HepG2 (cell line): ENCODE results near the gene PHF2. TPM values are rescaled to one million over a fixed set of nuclear protein-coding genes. Genes with fewer than 3 reads are reported as not detected.

Experiments
- ATAC-seq: fragments of 200-7000 bp; cut with Tn5 transposase; 3 replicates; pipeline ENCODE4 v1.9.1; 2020; ENCODE audit warnings: mild to moderate bottlenecking, moderate library complexity
- BruUV-seq: library from RNA; stranded (reverse); fragments of 400-500 nt; replicated peaks from 2 replicates; lab custom pipeline; 2021; lab: Mats Ljungman, UMichigan
- CTCF ChIA-PET: fragments of 300-600 bp; formaldehyde crosslinking; extraction: SDS; loops from one replicate; lab custom pipeline; 2021; ENCODE audit warnings: low total read pairs, inconsistent platforms, low intra/inter-chr PET ratio; lab: Yijun Ruan, JAX
- POLR2A ChIA-PET: fragments of 350-600 bp; sonication (Branson Sonifier 250); formaldehyde crosslinking; loops from one replicate; lab custom pipeline; 2020; ENCODE audit warnings: antibody characterized with exemption, inconsistent platforms; lab: Yijun Ruan, JAX
- DNase-seq: peaks from one replicate; pipeline ENCODE4 v3.0.0-alpha.2; 2015; ENCODE audit warnings: low spot score
- FAIRE-seq: peaks from 3 replicates; lab custom pipeline; 2011; peaks lifted over from hg19 to GRCh38; lab: Jason Lieb, UNC
- H2AFZ ChIP-seq: one replicate; pipeline ENCODE4 v1.6.1; 2011; ENCODE audit warnings: low read length, inconsistent platforms
- H3K27ac ChIP-seq: fragments of 300-600 bp; 3 replicates; pipeline ENCODE4 v1.8.0; 2011; ENCODE audit warnings: mixed run types, mild to moderate bottlenecking, mixed read lengths, low read length, inconsistent platforms; ENCODE audit not compliant: insufficient read depth; ENCODE audit errors: extremely low read length
- H3K27me3 ChIP-seq, 2 experiments: fragments of 200-600 bp in 1 of 2; 2 replicates in 1 of 2; 3 replicates in 1 of 2; pipeline versions ENCODE4 v1.6.0 to v1.8.0; 2011; ENCODE audit warnings: low read length in 2 of 2, mild to moderate bottlenecking in 2 of 2, moderate library complexity in 2 of 2, inconsistent platforms in 1 of 2; ENCODE audit not compliant: insufficient read depth in 2 of 2, control insufficient read depth in 1 of 2
- H3K36me3 ChIP-seq, 2 experiments: fragments of 200-600 bp in 1 of 2; replicated peaks in 1 of 2; 2 replicates in 1 of 2; 3 replicates in 1 of 2; pipeline versions ENCODE4 v1.5.1 to v1.8.0; 2011; ENCODE audit warnings: low read length in 2 of 2, inconsistent platforms in 1 of 2; ENCODE audit not compliant: insufficient read depth in 2 of 2, control insufficient read depth in 1 of 2
- H3K4me1 ChIP-seq: 2 replicates; pipeline ENCODE4 v1.5.1; 2012; ENCODE audit warnings: low read length, inconsistent platforms; ENCODE audit not compliant: insufficient read depth
- H3K4me2 ChIP-seq: 2 replicates; pipeline ENCODE4 v1.6.0; 2011; ENCODE audit warnings: low read depth, low read length, inconsistent platforms
- H3K4me3 ChIP-seq, 3 experiments: fragments of 200-600 bp in 1 of 3; sonication (generic), shearing (Covaris generic) in 1 of 3; replicated peaks in 1 of 3; 2 replicates each; pipeline ENCODE4 v1.5.1; 2011 to 2016; ENCODE audit warnings: low read length in 3 of 3, inconsistent platforms in 2 of 3, low read depth in 2 of 3, mild to moderate bottlenecking in 2 of 3, control low read depth in 1 of 3, mixed read lengths in 1 of 3; ENCODE audit not compliant: insufficient read depth in 1 of 3
- H3K79me2 ChIP-seq: one replicate; pipeline ENCODE4 v1.6.1; 2011; ENCODE audit warnings: low read length, inconsistent platforms; ENCODE audit not compliant: insufficient read depth
- H3K9ac ChIP-seq: 2 replicates; pipeline ENCODE4 v1.6.0; 2011; ENCODE audit warnings: mild to moderate bottlenecking, low read depth, low read length, inconsistent platforms; ENCODE audit not compliant: insufficient read depth
- H3K9me3 ChIP-seq: 2 replicates; pipeline ENCODE4 v1.5.1; 2012; ENCODE audit warnings: mild to moderate bottlenecking, low read length
- H4K20me1 ChIP-seq: 2 replicates; pipeline ENCODE4 v1.6.0; 2011; ENCODE audit warnings: inconsistent platforms, mild to moderate bottlenecking, low read length, moderate library complexity; ENCODE audit not compliant: insufficient read depth
- AGO2 ChIP-seq: fragments of 200-400 bp; formaldehyde crosslinking; optimal IDR thresholded peaks from 2 replicates; pipeline ENCODE3; 2017; ENCODE audit warnings: mild to moderate bottlenecking, low read depth, low read length, moderate library complexity
- CENPX ChIP-seq: sonication (generic); formaldehyde crosslinking; IDR thresholded peaks from 2 replicates; pipeline ENCODE4 v1.9.0; 2021; ENCODE audit warnings: mild to moderate bottlenecking, missing genetic modification reagents, moderate library complexity
- RORA ChIP-seq: sonication (generic); formaldehyde crosslinking; IDR thresholded peaks from 2 replicates; pipeline ENCODE4 v1.5.0; 2020; ENCODE audit warnings: mild to moderate bottlenecking, missing genetic modification reagents, moderate library complexity
- ZNF17 ChIP-seq: sonication (generic); formaldehyde crosslinking; IDR thresholded peaks from 2 replicates; pipeline ENCODE4 v1.5.0; 2020; ENCODE audit warnings: mild to moderate bottlenecking, missing genetic modification reagents
- ZNF672 ChIP-seq: sonication (generic); formaldehyde crosslinking; IDR thresholded peaks from 2 replicates; pipeline ENCODE4 v1.8.1; 2022; ENCODE audit warnings: missing genetic modification reagents
- ZNF703 ChIP-seq: sonication (generic); formaldehyde crosslinking; IDR thresholded peaks from 2 replicates; pipeline ENCODE4 v1.5.1; 2020; ENCODE audit warnings: missing genetic modification reagents, mild to moderate bottlenecking, moderate library complexity, borderline replicate concordance
- ZSCAN30 ChIP-seq: sonication (generic); formaldehyde crosslinking; IDR thresholded peaks from 2 replicates; pipeline ENCODE4 v1.5.0; 2020; ENCODE audit warnings: mild to moderate bottlenecking, missing genetic modification reagents
- WGBS: methylation state at CpG from one replicate; pipeline ENCODE4 v1.1.6; 2017; ENCODE audit warnings: low lambda C conversion rate; 5-methylcytosine and 5-hydroxymethylcytosine counted together
- in situ Hi-C: cut with HindIII; loops from 2 replicates; pipeline ENCODE4 v1.10.0; 2017; ENCODE audit warnings: low pct_unique_long_range_greater_than_20kb; ENCODE audit not compliant: extremely low pct_ligation_motif_present
- intact Hi-C: fragments of 100-400 bp; cut with micrococcal nuclease; formaldehyde crosslinking; loops from one replicate; pipeline ENCODE4 v1.10.0; 2022; ENCODE audit not compliant: unreplicated experiment
- polyA plus RNA-seq, 8 experiments: library from polyadenylated mRNA; depleted of rRNA in 3 of 8; stranded (reverse) in 7 of 8; unstranded in 1 of 8; fragments of >200 nt; fragmentation: Illumina TruSeq in 4 of 8; extraction: Trizol in 4 of 8; gene quantifications; 2 replicates each; pipeline versions ENCODE4 v1.2.1 to v1.2.3, GENCODE V29; 2011 to 2016; ENCODE audit warnings: low read depth in 4 of 8, missing spikeins in 1 of 8, mixed read lengths in 1 of 8; ENCODE audit not compliant: insufficient read depth in 1 of 8
- total RNA-seq, 5 experiments: library from RNA; depleted of rRNA; stranded (reverse); fragments of >200 nt; fragmentation: Illumina TruSeq; extraction: Trizol; gene quantifications; 2 replicates each; pipeline ENCODE4 v1.2.3, GENCODE V29; 2016; ENCODE audit warnings: low read depth in 1 of 5
- TF ChIP-seq, protein P1 (sequence below): sonication (generic); formaldehyde crosslinking; IDR thresholded peaks from 2 replicates; pipeline ENCODE4 v1.4.0; 2020; ENCODE audit warnings: mild to moderate bottlenecking, missing genetic modification reagents
- TF ChIP-seq, protein P2 (sequence below): sonication (generic); formaldehyde crosslinking; IDR thresholded peaks from 2 replicates; pipeline ENCODE4 v1.5.0; 2020; ENCODE audit warnings: mild to moderate bottlenecking, missing genetic modification reagents, moderate library complexity

The PHF2 gene
- total and polyA plus RNA-seq, 2 of the 13 experiments (the other 11 are each of a cell fraction or from before 2014, with no cell fraction given) = 6.6 to 9.1 TPM

DNA sequence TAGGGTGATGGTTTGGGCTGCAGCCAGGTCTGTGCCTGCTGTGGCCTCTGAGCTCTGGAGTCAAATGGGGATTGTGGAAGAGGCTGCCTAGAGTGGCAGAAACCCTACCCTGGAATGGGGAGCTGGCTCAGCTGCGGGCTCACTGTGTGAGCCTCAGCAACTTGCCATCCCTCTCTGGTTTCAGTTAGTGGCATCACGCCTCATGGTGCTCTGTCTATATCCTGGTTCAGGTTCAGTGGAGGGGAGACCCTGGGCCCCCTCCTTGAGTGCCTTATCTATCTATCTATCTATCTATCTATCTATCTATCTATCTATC, 132.6 kb downstream of the PHF2 start:
- BruUV-seq = no TSS peak
- ChIA-PET POLR2A (no interaction called here), CTCF (no interaction called here)
- in situ Hi-C loops = no loop called here
- ATAC-seq (no peak), DNase-seq (no peak), FAIRE-seq (no peak)
- H2AFZ ChIP-seq = no peak overlapping the region
- H3K36me3 ChIP-seq = no peaks in the 10 kb centered on the region
- no peaks in the 10 kb centered on the region for H3K9me3 ChIP-seq
- peaks cover 0 to 11% of the 10 kb centered on the region in 2 experiments; a peak in 1 of 5 replicates for H3K27me3 ChIP-seq
- no peak overlapping the region for H3K4me3 ChIP-seq
- no peak for TF ChIP-seq ZSCAN30 (CRISPR knock-in tag)
- no peak for TF ChIP-seq ZNF17 (CRISPR knock-in tag)
- TF ChIP-seq ZNF672 (CRISPR knock-in tag) = no peak
- TF ChIP-seq, protein P1, sequence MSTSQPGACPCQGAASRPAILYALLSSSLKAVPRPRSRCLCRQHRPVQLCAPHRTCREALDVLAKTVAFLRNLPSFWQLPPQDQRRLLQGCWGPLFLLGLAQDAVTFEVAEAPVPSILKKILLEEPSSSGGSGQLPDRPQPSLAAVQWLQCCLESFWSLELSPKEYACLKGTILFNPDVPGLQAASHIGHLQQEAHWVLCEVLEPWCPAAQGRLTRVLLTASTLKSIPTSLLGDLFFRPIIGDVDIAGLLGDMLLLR = no peak
- no peak for TF ChIP-seq ZNF703 (CRISPR knock-in tag)
- TF ChIP-seq AGO2 = no peak
- TF ChIP-seq CENPX (CRISPR knock-in tag) = no peak
- TF ChIP-seq, protein P2, sequence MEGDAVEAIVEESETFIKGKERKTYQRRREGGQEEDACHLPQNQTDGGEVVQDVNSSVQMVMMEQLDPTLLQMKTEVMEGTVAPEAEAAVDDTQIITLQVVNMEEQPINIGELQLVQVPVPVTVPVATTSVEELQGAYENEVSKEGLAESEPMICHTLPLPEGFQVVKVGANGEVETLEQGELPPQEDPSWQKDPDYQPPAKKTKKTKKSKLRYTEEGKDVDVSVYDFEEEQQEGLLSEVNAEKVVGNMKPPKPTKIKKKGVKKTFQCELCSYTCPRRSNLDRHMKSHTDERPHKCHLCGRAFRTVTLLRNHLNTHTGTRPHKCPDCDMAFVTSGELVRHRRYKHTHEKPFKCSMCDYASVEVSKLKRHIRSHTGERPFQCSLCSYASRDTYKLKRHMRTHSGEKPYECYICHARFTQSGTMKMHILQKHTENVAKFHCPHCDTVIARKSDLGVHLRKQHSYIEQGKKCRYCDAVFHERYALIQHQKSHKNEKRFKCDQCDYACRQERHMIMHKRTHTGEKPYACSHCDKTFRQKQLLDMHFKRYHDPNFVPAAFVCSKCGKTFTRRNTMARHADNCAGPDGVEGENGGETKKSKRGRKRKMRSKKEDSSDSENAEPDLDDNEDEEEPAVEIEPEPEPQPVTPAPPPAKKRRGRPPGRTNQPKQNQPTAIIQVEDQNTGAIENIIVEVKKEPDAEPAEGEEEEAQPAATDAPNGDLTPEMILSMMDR = no peak
- TF ChIP-seq RORA (CRISPR knock-in tag) = no peak
- 0% methylated on average over 1 of the region's 2 CpGs for WGBS
- H3K9ac ChIP-seq = no peak overlapping the region
- H3K4me2 ChIP-seq = no peak overlapping the region
- no peaks in the 10 kb centered on the region for H4K20me1 ChIP-seq
- intact Hi-C loops = no loop called here
- no peaks in the 10 kb centered on the region for H3K4me1 ChIP-seq
- no peak overlapping the region for H3K27ac ChIP-seq
- no peaks in the 10 kb centered on the region for H3K79me2 ChIP-seq
